OCI-LY7 (cell line): Measurements from ENCODE around the gene CIB2. TPM values are rescaled to one million over a fixed set of nuclear protein-coding genes. Genes with fewer than 3 reads are reported as not detected.
A peak's percentile ranks its signal among the peaks of the same experiment; 100 is the strongest.

Experiments
- BruUV-seq: library from RNA; stranded (reverse); fragments of 400-500 nt; replicated peaks from 2 replicates; lab custom pipeline; 2021; lab: Mats Ljungman, UMichigan
- CTCF ChIA-PET: fragments of 300-600 bp; sonication (Branson Sonifier 250); formaldehyde crosslinking; loops from one replicate; lab custom pipeline; 2022; ENCODE audit warnings: antibody characterized with exemption; ENCODE audit not compliant: unreplicated experiment; lab: Charles Lee
- POLR2A ChIA-PET: fragments of 300-600 bp; sonication (Branson Sonifier 250); formaldehyde crosslinking; loops from one replicate; lab custom pipeline; 2022; ENCODE audit warnings: antibody characterized with exemption; lab: Charles Lee
- DNase-seq: peaks from one replicate; pipeline ENCODE4 v3.0.0-alpha.2; 2015; ENCODE audit warnings: low spot score
- H2AFZ ChIP-seq: fragments of 200-600 bp; sonication (generic), shearing (Covaris generic); 2 replicates; pipeline ENCODE4 v1.6.1; 2014; ENCODE audit warnings: mild to moderate bottlenecking, antibody characterized with exemption, low read length, moderate library complexity
- H3K27ac ChIP-seq: fragments of 200-600 bp; sonication (generic); 2 replicates; pipeline ENCODE4 v1.5.1; 2014; ENCODE audit warnings: mixed run types, low read depth, mild to moderate bottlenecking, moderate library complexity, low read length, inconsistent platforms; ENCODE audit not compliant: poor library complexity, severe bottlenecking
- H3K36me3 ChIP-seq: fragments of 200-600 bp; sonication (generic); 2 replicates; pipeline ENCODE4 v1.6.1; 2014; ENCODE audit warnings: mild to moderate bottlenecking, antibody characterized with exemption, low read length, moderate library complexity, mixed read lengths; ENCODE audit not compliant: insufficient read depth
- H3K4me1 ChIP-seq: fragments of 200-600 bp; sonication (generic); 2 replicates; pipeline ENCODE4 v1.5.1; 2014; ENCODE audit warnings: mild to moderate bottlenecking, low read length; ENCODE audit not compliant: insufficient read depth, poor library complexity, severe bottlenecking
- H3K4me2 ChIP-seq: fragments of 200-600 bp; sonication (generic); 2 replicates; pipeline ENCODE4 v1.6.1; 2014; ENCODE audit warnings: mild to moderate bottlenecking, low read length
- H3K4me3 ChIP-seq: fragments of 200-600 bp; sonication (generic); 2 replicates; pipeline ENCODE4 v1.5.1; 2014; ENCODE audit warnings: mild to moderate bottlenecking, low read depth, low read length; ENCODE audit not compliant: poor library complexity, severe bottlenecking
- H3K79me2 ChIP-seq: fragments of 200-600 bp; sonication (generic); 2 replicates; pipeline ENCODE4 v1.6.1; 2016; ENCODE audit warnings: low read depth, mild to moderate bottlenecking, low read length, moderate library complexity, mixed read lengths; ENCODE audit not compliant: insufficient read depth
- H3K9me2 ChIP-seq: fragments of 200-600 bp; sonication (generic); 2 replicates; pipeline ENCODE4 v1.6.1; 2016; ENCODE audit warnings: mild to moderate bottlenecking, low read length, mixed read lengths; ENCODE audit not compliant: insufficient read depth
- H3K9me3 ChIP-seq: fragments of 200-600 bp; sonication (generic); 2 replicates; pipeline ENCODE4 v1.6.1; 2014; ENCODE audit warnings: mild to moderate bottlenecking, mixed run types, low read length, mixed read lengths
- H4K20me1 ChIP-seq: fragments of 200-600 bp; sonication (generic); 2 replicates; pipeline ENCODE4 v1.6.1; 2014; ENCODE audit warnings: mild to moderate bottlenecking, antibody characterized with exemption, low read length, moderate library complexity, mixed read lengths; ENCODE audit not compliant: insufficient read depth
- CTCF ChIP-seq: fragments of 200-600 bp; sonication (generic); conservative IDR thresholded peaks from 2 replicates; pipeline ENCODE4 v1.5.1; 2014; ENCODE audit warnings: mild to moderate bottlenecking, antibody characterized with exemption, low read length, moderate library complexity, mixed read lengths
- EZH2phosphoT487 ChIP-seq: fragments of 200-600 bp; sonication (generic); IDR thresholded peaks from 2 replicates; pipeline ENCODE4 v1.6.1; 2018; ENCODE audit warnings: low read depth, borderline replicate concordance, mild to moderate bottlenecking, mixed run types, antibody characterized with exemption, low read length, moderate library complexity, mixed read lengths
- intact Hi-C: fragments of 100-400 bp; cut with micrococcal nuclease; formaldehyde crosslinking; loops from one replicate; pipeline ENCODE4 v1.10.0; 2022; ENCODE audit not compliant: unreplicated experiment
- total RNA-seq, 2 experiments: library from RNA; depleted of rRNA in 1 of 2; stranded (reverse); fragments of >200 nt in 1 of 2; shearing (Covaris generic) in 1 of 2; gene quantifications; 2 replicates each; pipeline ENCODE4 v1.2.3, GENCODE V29; 2014 to 2022

Gene CIB2
- total RNA-seq, 2 experiments from 2014 or later, result 0.36 to 5.0 TPM

GRCh38 chr15:78171864-78172472 is 40.7 kb upstream of the CIB2 start:
- H2AFZ ChIP-seq, result no peak overlapping the region
- peaks cover 10% of the 10 kb centered on the region; the same call in 1 of the 2 replicates for H3K79me2 ChIP-seq
- DNase-seq, result no peak
- H3K9me2 ChIP-seq, result no peaks in the 10 kb centered on the region
- peak overlapping the region; percentile 94 for H3K27ac ChIP-seq
- H4K20me1 ChIP-seq, result no peaks in the 10 kb centered on the region
- ChIA-PET POLR2A (interaction anchor here (0.9 kb wide), 1 partner anchor 23 kb away, joined by 3 read pairs; the partner anchor contains the start of gene IDH3A), CTCF (interaction anchor here (1.1 kb wide), 1 partner anchor 24 kb away, joined by 6 read pairs; no protein-coding TSS in a partner anchor)
- H3K4me3 ChIP-seq, result peak overlapping the region; percentile 38
- H3K36me3 ChIP-seq, result peaks cover 62% of the 10 kb centered on the region
- TF ChIP-seq CTCF (no peak), EZH2phosphoT487 (no peak)
- BruUV-seq, result no TSS peak
- peaks cover 80% of the 10 kb centered on the region for H3K4me1 ChIP-seq
- intact Hi-C loops, result loop anchor here (2.0 kb wide), 1 partner anchor 23 kb away; the partner anchor contains the start of gene IDH3A
- H3K4me2 ChIP-seq, result peak overlapping the region; percentile 65
- peaks cover 9% of the 10 kb centered on the region; the same call in 1 of the 2 replicates for H3K9me3 ChIP-seq

- Histone ChIP-seq H3K9me3 (peaks cover 9% of the 10 kb centered on the region; the same call in 1 of the 2 replicates), H3K4me1 (peaks cover 85% of the 10 kb centered on the region), H3K79me2 (peaks cover 10% of the 10 kb centered on the region; the same call in 1 of the 2 replicates), H3K36me3 (peaks cover 70% of the 10 kb centered on the region), H3K27ac (peak overlapping the region; percentile 94), H3K4me3 (peak overlapping the region; percentile 38), H2AFZ (no peak overlapping the region), H3K4me2 (peak overlapping the region; percentile 65), H3K9me2 (no peaks in the 10 kb centered on the region), H4K20me1 (no peaks in the 10 kb centered on the region)
- BruUV-seq, result no TSS peak
- CTCF ChIA-PET, result interaction anchor here (1.1 kb wide), 1 partner anchor 24 kb away, joined by 6 read pairs; no protein-coding TSS in a partner anchor
- TF ChIP-seq EZH2phosphoT487, result no peak
- no peak for TF ChIP-seq CTCF
- POLR2A ChIA-PET, result interaction anchor here (0.6 to 1.2 kb wide), 3 partner anchors 22 to 161 kb away, joined by 3 to 4 read pairs (median 4); partner anchors contain the start of genes CIB2 and IDH3A
- intact Hi-C loops, result loop anchor here (2.0 kb wide), 1 partner anchor 22 kb away; the partner anchor contains the start of gene IDH3A
- peak; percentile 79 for DNase-seq
Measured at GRCh38 chr15:78170848-78171773, 39.9 kb upstream of the CIB2 start.
